ENCODE results near the gene TARBP1.
"Not testable (repeated sequence)": the region's sequence is repeated elsewhere in the genome, so short reads cannot be mapped to it uniquely, and the experiment has no call there.

The TARBP1 gene

DNA sequence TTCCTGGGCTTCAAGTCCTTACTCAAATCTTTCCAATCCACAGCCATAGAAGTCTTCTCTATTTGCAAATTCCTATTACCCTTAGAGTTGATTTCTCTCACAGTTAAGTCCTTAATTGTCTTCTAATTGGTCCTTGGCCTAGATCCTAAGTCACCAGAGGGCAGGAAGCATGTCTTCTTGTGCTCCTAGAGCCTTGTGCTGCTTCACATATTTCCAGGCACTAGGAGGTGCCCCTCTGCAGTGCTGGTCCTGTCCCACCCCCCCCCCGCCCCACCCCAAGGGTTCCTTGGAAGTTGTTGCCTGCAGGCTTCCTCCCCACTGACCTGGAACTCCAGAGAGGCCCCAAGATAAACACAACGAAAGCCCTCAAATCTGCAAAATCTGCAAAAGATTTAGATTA, 28.1 kb upstream of the TARBP1 start:
- DNase-seq (ENCODE audit: low read depth) = no peak

GRCh38 chr1:234505769-234506102, 26.8 kb upstream of the TARBP1 start:
- no peak for DNase-seq (ENCODE audit: low read depth)

DNA sequence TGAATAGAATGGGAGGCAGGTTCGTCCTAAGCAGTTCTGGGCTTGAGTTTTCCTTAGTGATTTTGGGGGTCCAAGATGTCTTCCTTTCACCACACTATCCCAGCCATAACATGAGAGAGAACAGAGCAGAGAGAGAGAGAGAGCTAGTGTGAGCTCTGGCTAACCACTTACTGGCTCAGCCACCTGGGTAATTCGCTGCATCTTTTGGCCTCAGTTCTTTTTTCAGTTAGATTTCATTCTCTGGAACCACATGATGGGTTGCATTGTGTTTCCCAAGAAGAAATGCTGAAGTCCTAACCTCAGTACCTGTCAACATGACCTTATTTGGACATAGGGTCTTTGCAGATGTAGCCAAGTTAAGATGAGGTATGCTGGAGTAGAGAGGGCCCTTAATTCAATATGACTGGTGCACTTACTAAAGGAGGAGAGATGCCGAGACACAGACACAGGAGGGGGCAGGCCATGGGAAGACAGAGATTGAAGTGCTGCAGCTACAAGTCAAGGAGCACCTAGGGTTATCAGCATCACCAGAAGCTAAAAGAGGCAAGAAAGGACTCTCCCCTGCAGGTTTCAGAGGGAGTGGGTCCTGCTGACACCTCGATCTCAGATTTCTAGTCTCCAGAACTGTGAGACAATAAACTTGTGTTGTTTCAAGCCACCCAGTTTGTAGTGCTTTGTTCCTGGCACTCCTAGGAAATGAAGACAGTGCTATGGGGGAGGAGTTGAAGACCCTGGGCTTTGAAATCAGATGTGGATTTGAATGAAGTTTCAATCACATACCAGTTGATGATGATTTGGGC, 26.2 kb upstream of the TARBP1 start:
- DNase-seq (ENCODE audit: low read depth) = no peak

- DNase-seq (ENCODE audit: low read depth) = not testable (repeated sequence)
Measured at GRCh38 chr1:234504251-234504650, 25.3 kb upstream of the TARBP1 start.

DNA sequence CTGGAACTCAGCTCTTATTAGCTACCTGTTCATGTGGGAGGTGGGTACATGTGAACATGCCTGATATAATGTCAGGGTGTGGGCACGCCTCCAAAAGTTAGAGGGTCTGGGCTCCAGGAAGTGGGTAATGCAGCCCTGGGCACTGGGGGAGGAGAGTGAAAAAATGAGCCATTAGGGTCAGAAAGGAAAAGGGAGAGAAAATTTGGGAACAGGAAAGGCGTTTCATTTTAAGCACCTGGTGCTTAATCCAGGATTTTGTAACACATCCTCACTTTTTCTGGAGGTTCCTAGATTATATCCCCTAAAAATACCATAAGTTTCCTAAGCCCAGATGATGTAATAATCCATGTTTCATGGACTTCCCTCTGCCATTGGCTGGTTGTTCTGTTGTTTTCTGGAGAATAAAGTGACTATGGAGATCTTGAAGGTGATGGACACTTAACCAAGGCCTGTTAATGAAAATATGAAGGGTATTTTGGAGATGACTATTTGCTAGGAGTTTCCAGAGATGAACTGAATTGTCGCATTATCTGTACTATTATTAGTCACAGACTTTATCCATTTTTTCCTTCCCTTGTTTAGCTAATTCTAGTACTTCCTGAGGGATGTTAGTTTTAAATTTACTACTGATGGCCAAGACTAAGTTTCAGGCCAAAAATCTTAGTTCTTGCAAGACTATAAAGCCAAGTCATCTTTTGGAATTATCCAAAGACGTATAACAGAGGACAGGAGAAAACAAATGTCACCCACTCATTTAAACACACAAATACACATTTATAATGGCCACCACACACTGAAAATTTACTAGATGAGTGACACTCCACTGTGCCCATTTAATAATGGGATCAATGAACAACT, 24.4 kb upstream of the TARBP1 start:
- no peak for DNase-seq (ENCODE audit: low read depth)

GRCh38 chr1:234502785-234503184, 23.8 kb upstream of the TARBP1 start:
- no peak for DNase-seq (ENCODE audit: low read depth)

DNA sequence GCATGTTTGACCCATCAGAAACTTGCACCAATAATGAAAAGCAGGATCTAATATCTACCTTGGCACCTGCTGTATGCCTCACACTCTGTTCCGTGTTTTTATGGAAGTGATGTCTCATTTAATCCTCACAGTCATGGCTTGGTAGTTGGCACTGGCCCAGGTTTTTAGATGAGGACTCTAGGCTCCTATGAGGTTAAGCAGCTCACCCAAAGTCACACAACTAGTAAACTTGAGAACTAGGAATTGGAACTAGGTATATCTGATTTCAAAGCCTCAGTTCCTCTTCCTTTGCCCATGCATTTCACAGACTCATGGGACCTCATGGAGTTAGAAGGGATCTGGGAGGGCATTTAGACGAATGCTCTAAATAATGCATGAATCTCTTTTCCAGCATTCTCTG, 21.3 kb upstream of the TARBP1 start:
- no peak for DNase-seq (ENCODE audit: low read depth)

- DNase-seq (ENCODE audit: low read depth) = no peak
Measured at GRCh38 chr1:234499943-234500245, 20.9 kb upstream of the TARBP1 start.

GRCh38 chr1:234499119-234499942, 20.4 kb upstream of the TARBP1 start:
- peak; percentile 67 for DNase-seq (ENCODE audit: low read depth)

GRCh38 chr1:234498448-234499118, 19.6 kb upstream of the TARBP1 start:
- no peak for DNase-seq (ENCODE audit: low read depth)

DNA sequence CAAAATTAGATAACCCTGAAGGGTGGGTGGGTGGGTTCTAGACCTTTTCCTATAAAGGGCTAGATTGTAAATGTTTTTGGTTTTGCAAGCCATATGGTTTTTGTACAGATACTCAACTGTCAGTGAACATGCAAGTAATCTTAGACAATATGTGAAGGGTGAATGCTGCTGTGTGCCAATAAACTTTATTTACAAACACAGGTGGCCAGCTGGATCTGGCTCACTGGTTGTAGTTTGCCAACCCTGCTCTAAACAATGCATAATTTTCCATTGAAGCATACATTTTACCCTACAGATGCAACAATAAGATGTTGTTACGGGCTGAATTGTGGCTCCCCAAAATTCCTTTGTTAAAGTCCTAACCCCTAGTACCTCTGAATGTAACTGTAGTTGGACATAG, 18.6 kb upstream of the TARBP1 start:
- DNase-seq (ENCODE audit: low read depth) = no peak

DNA sequence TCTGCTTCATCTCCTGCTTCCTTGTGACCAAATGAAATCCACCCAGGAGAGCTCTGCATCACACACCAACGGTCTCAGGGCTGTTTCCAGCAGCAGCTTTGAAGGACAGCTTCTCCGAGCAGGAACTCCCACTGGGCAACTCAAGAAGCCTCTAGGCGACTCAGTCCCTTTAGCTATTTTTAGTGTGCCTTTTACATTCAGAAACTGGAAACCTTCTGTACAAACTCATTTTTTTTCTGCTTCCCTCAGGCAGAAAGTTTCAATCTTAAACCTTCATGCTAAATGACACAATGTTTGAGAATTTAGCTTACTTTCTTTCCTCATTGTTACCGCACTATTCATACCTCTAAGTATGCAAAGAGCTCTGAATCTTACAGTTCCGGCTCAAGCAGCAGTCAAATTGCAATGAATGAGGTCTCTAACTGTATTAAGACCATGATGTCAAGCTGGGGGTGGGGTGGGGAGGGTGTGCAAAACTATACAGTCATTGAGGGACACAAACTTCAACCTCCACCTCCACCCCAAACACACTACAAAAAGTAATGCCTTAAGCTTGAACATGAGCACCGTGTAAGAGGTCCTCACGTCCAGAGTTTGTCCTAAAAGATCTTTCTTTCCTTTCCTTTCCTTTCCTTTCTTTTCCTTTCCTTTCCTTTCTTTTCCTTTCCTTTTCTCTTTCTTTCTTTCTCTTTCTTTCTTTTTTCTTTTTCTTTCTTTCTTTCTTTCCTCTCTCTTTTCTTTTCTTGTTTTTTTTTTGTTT, 16.4 kb upstream of the TARBP1 start:
- no peak for DNase-seq (ENCODE audit: low read depth)

GRCh38 chr1:234494049-234494448, 15.1 kb upstream of the TARBP1 start:
- DNase-seq (ENCODE audit: low read depth) = no peak

DNA sequence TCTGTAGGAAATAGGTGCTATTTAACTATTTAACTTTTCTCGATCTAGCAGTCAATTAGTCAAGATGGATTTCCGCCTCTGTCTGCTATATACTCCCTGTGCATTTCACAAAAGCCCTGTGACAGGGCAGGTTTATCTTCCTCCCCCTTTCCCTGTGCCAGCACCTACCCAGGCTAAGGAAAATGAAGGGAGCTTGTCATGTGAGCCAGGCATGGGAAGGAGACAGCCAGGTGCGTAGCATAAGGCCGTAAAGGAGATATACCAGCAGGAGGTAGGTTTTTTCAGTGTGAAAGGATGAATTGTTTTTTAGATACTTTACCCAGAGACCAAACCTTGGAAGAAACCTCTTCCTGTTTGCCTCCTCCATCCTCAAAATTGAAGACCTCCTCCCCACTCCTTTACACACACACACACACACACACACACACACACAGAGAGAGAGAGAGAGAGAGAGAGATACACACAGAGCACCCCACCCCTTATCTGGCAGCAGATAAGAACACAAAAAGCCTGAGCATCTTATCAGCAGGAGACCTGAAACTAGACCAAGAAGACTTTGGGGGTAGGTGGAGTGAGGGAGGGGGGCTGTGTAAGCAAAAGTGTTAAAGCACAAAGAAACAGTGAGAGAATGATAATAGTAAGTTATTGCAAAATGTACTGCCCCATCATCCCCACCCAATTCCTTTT, 12.0 kb upstream of the TARBP1 start:
- no peak for DNase-seq (ENCODE audit: low read depth)

- DNase-seq (ENCODE audit: low read depth) = no peak
Measured at GRCh38 chr1:234489698-234490077, 10.7 kb upstream of the TARBP1 start.

DNA sequence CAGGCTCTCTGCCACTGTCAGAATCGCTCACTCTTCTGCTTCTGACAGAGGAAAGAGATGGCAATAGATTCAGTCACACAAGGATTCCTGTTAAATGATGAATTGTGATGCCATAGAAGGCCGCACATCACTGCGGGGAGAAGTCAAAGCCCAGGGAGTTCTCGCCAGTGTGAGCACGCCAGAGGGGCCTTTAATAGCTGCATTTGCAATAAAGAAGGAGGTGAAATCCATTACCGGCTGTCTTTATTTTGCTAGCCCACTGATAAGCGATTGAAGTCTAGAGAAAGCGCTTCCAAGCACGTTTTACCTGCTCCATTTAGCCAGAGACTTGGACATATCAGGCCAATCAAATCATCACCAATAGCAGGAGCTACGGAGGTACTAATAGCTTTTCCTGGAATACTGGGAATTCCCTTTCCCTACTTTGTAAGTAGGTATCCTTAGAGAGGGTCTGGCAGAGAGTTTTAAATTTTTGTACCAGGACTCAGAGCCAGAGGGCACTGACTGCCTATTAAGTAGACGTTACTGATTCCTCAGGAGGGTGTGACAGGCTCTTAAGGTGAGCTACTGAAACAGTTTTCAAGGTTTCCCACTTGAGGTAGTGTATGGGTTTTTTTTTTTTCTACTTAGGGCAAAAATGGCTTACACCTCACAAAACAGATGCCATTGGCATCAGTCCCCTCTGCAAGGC, 10.2 kb upstream of the TARBP1 start:
- DNase-seq (ENCODE audit: low read depth) = no peak

DNA sequence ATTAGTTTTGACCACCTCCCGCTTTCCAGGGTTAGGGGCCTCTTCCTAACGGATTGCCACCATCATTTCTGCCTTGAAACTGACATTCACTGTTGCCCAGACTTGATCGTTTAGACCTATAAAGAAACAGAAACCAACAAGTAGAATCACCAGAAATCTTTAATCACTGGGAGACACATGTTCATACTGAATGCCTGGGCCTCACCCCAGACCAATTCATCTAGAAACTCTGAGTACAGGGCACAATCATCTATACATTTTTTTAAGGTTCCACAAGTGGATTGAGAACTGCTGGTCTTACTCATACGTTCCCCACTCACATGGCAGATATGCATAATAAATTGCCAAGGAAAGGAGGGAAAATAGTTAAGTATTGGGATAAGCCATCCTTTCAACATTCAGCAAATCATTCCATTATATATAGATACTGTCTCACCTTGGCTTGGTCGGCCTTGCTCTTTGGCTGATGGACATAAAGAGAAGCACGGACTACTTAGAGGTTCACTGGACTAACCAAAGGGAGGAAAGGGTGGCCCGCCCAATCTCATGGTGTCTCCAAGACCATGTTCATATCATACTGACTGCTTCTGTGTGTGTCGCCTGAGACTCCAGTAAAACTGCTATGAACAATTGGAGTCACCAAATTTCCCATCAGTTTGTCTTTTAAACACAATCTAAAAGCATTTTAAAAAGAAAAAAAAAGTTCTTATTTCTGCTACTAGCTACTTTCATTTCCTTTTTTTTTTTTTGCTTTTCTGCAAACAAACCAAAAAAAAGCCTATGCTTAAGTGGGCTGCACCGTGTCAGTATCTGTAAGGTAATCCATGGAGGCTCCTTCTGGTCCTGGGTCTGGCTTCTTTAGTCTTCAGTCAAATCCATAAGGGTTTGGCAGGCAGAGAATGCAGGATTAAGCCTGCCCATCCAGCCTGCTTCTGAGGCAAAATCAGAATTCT, 9.4 kb upstream of the TARBP1 start:
- DNase-seq (ENCODE audit: low read depth) = no peak

DNA sequence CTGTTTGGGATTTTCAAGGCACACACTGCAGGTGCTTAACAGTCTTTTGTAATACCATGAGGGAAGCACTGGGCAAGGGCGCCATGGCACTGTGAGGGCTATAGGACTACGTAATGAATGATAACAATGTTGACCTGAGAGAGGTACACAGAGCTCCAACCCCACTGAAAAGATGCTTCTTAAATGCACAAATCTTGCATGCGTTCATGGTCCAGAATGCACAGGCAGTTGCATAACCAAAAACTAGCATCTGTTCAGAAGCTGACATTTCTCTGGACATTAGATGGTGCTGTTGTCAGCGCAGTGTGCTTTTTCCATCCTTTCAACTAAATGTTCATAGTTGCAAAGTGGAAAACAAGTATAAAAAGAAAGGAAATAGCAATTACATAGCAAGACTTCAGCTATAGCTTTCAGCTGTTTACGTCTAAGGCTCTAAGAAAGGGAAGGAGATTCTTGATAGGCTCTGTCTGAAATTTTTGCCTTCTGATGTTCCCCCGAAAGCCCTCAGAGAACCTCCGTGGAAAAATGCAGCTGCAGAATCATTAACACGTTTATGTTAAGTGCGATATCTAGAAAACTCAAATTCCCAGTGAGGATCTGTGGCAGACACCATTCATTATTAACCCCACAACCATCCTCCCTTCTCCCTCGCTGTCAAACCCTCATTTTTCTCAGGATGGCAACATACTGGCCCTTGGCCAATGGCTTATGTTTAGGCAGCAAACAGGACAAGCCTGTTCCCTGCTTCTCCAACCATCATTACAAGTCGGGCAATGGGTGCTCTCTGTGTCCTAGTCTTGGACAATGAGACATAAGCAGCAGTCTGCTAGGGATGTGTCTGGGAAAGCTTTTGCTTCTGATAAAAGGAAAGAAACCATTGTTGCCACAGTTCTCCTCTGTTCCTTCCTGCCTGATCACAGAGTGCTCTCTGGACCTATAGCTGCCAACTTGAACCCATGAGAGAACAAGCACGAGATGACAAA, 8.2 kb upstream of the TARBP1 start:
- DNase-seq (ENCODE audit: low read depth) = no peak
